HepG2 (cell line): ENCODE data around the gene TRIM37. TPM values are rescaled to one million over a fixed set of nuclear protein-coding genes. Genes with fewer than 3 reads are reported as not detected.

ENCODE experiments used
- ATAC-seq: fragments of 200-7000 bp; cut with Tn5 transposase; 3 replicates; pipeline ENCODE4 v1.9.1; 2020; ENCODE audit warnings: mild to moderate bottlenecking, moderate library complexity
- BruUV-seq: library from RNA; stranded (reverse); fragments of 400-500 nt; replicated peaks from 2 replicates; lab custom pipeline; 2021; lab: Mats Ljungman, UMichigan
- CTCF ChIA-PET: fragments of 300-600 bp; formaldehyde crosslinking; extraction: SDS; loops from one replicate; lab custom pipeline; 2021; ENCODE audit warnings: low total read pairs, inconsistent platforms, low intra/inter-chr PET ratio; lab: Yijun Ruan, JAX
- POLR2A ChIA-PET: fragments of 350-600 bp; sonication (Branson Sonifier 250); formaldehyde crosslinking; loops from one replicate; lab custom pipeline; 2020; ENCODE audit warnings: antibody characterized with exemption, inconsistent platforms; lab: Yijun Ruan, JAX
- DNase-seq: peaks from one replicate; pipeline ENCODE4 v3.0.0-alpha.2; 2015; ENCODE audit warnings: low spot score
- FAIRE-seq: peaks from 3 replicates; lab custom pipeline; 2011; peaks lifted over from hg19 to GRCh38; lab: Jason Lieb, UNC
- H2AFZ ChIP-seq: one replicate; pipeline ENCODE4 v1.6.1; 2011; ENCODE audit warnings: low read length, inconsistent platforms
- H3K27ac ChIP-seq: fragments of 300-600 bp; 3 replicates; pipeline ENCODE4 v1.8.0; 2011; ENCODE audit warnings: mixed run types, mild to moderate bottlenecking, mixed read lengths, low read length, inconsistent platforms; ENCODE audit not compliant: insufficient read depth; ENCODE audit errors: extremely low read length
- H3K27me3 ChIP-seq, 2 experiments: fragments of 200-600 bp in 1 of 2; 2 replicates in 1 of 2; 3 replicates in 1 of 2; pipeline versions ENCODE4 v1.6.0 to v1.8.0; 2011; ENCODE audit warnings: low read length in 2 of 2, mild to moderate bottlenecking in 2 of 2, moderate library complexity in 2 of 2, inconsistent platforms in 1 of 2; ENCODE audit not compliant: insufficient read depth in 2 of 2, control insufficient read depth in 1 of 2
- H3K36me3 ChIP-seq, 2 experiments: fragments of 200-600 bp in 1 of 2; replicated peaks in 1 of 2; 2 replicates in 1 of 2; 3 replicates in 1 of 2; pipeline versions ENCODE4 v1.5.1 to v1.8.0; 2011; ENCODE audit warnings: low read length in 2 of 2, inconsistent platforms in 1 of 2; ENCODE audit not compliant: insufficient read depth in 2 of 2, control insufficient read depth in 1 of 2
- H3K4me1 ChIP-seq: 2 replicates; pipeline ENCODE4 v1.5.1; 2012; ENCODE audit warnings: low read length, inconsistent platforms; ENCODE audit not compliant: insufficient read depth
- H3K4me2 ChIP-seq: 2 replicates; pipeline ENCODE4 v1.6.0; 2011; ENCODE audit warnings: low read depth, low read length, inconsistent platforms
- H3K4me3 ChIP-seq, 3 experiments: fragments of 200-600 bp in 1 of 3; sonication (generic), shearing (Covaris generic) in 1 of 3; replicated peaks in 1 of 3; 2 replicates each; pipeline ENCODE4 v1.5.1; 2011 to 2016; ENCODE audit warnings: low read length in 3 of 3, inconsistent platforms in 2 of 3, low read depth in 2 of 3, mild to moderate bottlenecking in 2 of 3, control low read depth in 1 of 3, mixed read lengths in 1 of 3; ENCODE audit not compliant: insufficient read depth in 1 of 3
- H3K79me2 ChIP-seq: one replicate; pipeline ENCODE4 v1.6.1; 2011; ENCODE audit warnings: low read length, inconsistent platforms; ENCODE audit not compliant: insufficient read depth
- H3K9ac ChIP-seq: 2 replicates; pipeline ENCODE4 v1.6.0; 2011; ENCODE audit warnings: mild to moderate bottlenecking, low read depth, low read length, inconsistent platforms; ENCODE audit not compliant: insufficient read depth
- H3K9me3 ChIP-seq: 2 replicates; pipeline ENCODE4 v1.5.1; 2012; ENCODE audit warnings: mild to moderate bottlenecking, low read length
- H4K20me1 ChIP-seq: 2 replicates; pipeline ENCODE4 v1.6.0; 2011; ENCODE audit warnings: inconsistent platforms, mild to moderate bottlenecking, low read length, moderate library complexity; ENCODE audit not compliant: insufficient read depth
- BCL6 ChIP-seq: IDR thresholded peaks from 2 replicates; pipeline ENCODE4 v1.6.1; 2016; ENCODE audit warnings: missing genetic modification reagents, missing compliant biosample characterization
- CBX5 ChIP-seq: sonication (generic); formaldehyde crosslinking; IDR thresholded peaks from 2 replicates; pipeline ENCODE4 v1.4.0; 2020; ENCODE audit warnings: missing genetic modification reagents, borderline replicate concordance
- ELF4 ChIP-seq: sonication (generic); formaldehyde crosslinking; IDR thresholded peaks from 2 replicates; pipeline ENCODE4 v1.5.0; 2020; ENCODE audit warnings: missing genetic modification reagents, mild to moderate bottlenecking, moderate library complexity, borderline replicate concordance
- NFYC ChIP-seq: IDR thresholded peaks from 2 replicates; pipeline ENCODE4 v1.6.1; 2016; ENCODE audit warnings: missing genetic modification reagents, missing compliant biosample characterization
- PCBP1 ChIP-seq: fragments of 200-400 bp; formaldehyde crosslinking; IDR thresholded peaks from 2 replicates; pipeline ENCODE4 v1.6.1; 2017; ENCODE audit warnings: mild to moderate bottlenecking, low read depth, low read length, borderline replicate concordance
- RFXANK ChIP-seq: IDR thresholded peaks from 2 replicates; pipeline ENCODE4 v1.6.1; 2016
- TFDP1 ChIP-seq: IDR thresholded peaks from 2 replicates; pipeline ENCODE4 v1.6.1; 2016; ENCODE audit warnings: missing compliant biosample characterization, missing genetic modification reagents, borderline replicate concordance
- THAP8 ChIP-seq: sonication (generic); formaldehyde crosslinking; IDR thresholded peaks from 2 replicates; pipeline ENCODE4 v1.5.1; 2020; ENCODE audit warnings: missing genetic modification reagents, mild to moderate bottlenecking, borderline replicate concordance
- ZNF121 ChIP-seq: sonication (generic); formaldehyde crosslinking; IDR thresholded peaks from 2 replicates; pipeline ENCODE4 v1.5.0; 2020; ENCODE audit warnings: mild to moderate bottlenecking, missing genetic modification reagents
- ZNF143 ChIP-seq: sonication (generic); formaldehyde crosslinking; IDR thresholded peaks from 2 replicates; pipeline ENCODE4 v1.4.0; 2020; ENCODE audit warnings: missing genetic modification reagents
- ZNF691 ChIP-seq: sonication (generic); formaldehyde crosslinking; IDR thresholded peaks from 2 replicates; pipeline ENCODE4 v1.4.0; 2020; ENCODE audit warnings: missing genetic modification reagents, low read depth, mild to moderate bottlenecking, borderline replicate concordance
- ZNF770 ChIP-seq: sonication (generic); formaldehyde crosslinking; IDR thresholded peaks from 2 replicates; pipeline ENCODE4 v1.5.0; 2020; ENCODE audit warnings: mild to moderate bottlenecking, missing genetic modification reagents
- WGBS: methylation state at CpG from one replicate; pipeline ENCODE4 v1.1.6; 2017; ENCODE audit warnings: low lambda C conversion rate; 5-methylcytosine and 5-hydroxymethylcytosine counted together
- in situ Hi-C: cut with HindIII; loops from 2 replicates; pipeline ENCODE4 v1.10.0; 2017; ENCODE audit warnings: low pct_unique_long_range_greater_than_20kb; ENCODE audit not compliant: extremely low pct_ligation_motif_present
- intact Hi-C: fragments of 100-400 bp; cut with micrococcal nuclease; formaldehyde crosslinking; loops from one replicate; pipeline ENCODE4 v1.10.0; 2022; ENCODE audit not compliant: unreplicated experiment
- polyA plus RNA-seq, 8 experiments: library from polyadenylated mRNA; depleted of rRNA in 3 of 8; stranded (reverse) in 7 of 8; unstranded in 1 of 8; fragments of >200 nt; fragmentation: Illumina TruSeq in 4 of 8; extraction: Trizol in 4 of 8; gene quantifications; 2 replicates each; pipeline versions ENCODE4 v1.2.1 to v1.2.3, GENCODE V29; 2011 to 2016; ENCODE audit warnings: low read depth in 4 of 8, missing spikeins in 1 of 8, mixed read lengths in 1 of 8; ENCODE audit not compliant: insufficient read depth in 1 of 8
- total RNA-seq, 5 experiments: library from RNA; depleted of rRNA; stranded (reverse); fragments of >200 nt; fragmentation: Illumina TruSeq; extraction: Trizol; gene quantifications; 2 replicates each; pipeline ENCODE4 v1.2.3, GENCODE V29; 2016; ENCODE audit warnings: low read depth in 1 of 5

Gene TRIM37
- total and polyA plus RNA-seq, 2 of the 13 experiments (the other 11 are each of a cell fraction or from before 2014, with no cell fraction given), result 12.4 to 39.1 TPM

GRCh38 chr17:59139939-59140338, 33.3 kb upstream of the TRIM37 start:
- Histone ChIP-seq H4K20me1 (no peaks in the 10 kb centered on the region), H3K4me1 (peaks cover 17% of the 10 kb centered on the region), H2AFZ (no peak overlapping the region), H3K27ac (no peak overlapping the region), H3K4me3 (no peak overlapping the region), H3K9ac (no peak overlapping the region), H3K36me3 (peaks cover 3 to 4% of the 10 kb centered on the region in 2 experiments; a peak in 2 of 5 replicates), H3K4me2 (no peak overlapping the region), H3K27me3 (no peaks in the 10 kb centered on the region), H3K79me2 (peaks cover 81% of the 10 kb centered on the region), H3K9me3 (no peaks in the 10 kb centered on the region)
- TF ChIP-seq CBX5 (CRISPR knock-in tag) (no peak), ELF4 (CRISPR knock-in tag) (no peak), ZNF691 (no peak), BCL6 (no peak), RFXANK (CRISPR knock-in tag) (no peak), PCBP1 (no peak), THAP8 (no peak), ZNF770 (CRISPR knock-in tag) (no peak), ZNF121 (CRISPR knock-in tag) (no peak), NFYC (CRISPR knock-in tag) (no peak), TFDP1 (no peak), ZNF143 (CRISPR knock-in tag) (no peak)
- CTCF ChIA-PET, result no interaction called here
- intact Hi-C loops, result no loop called here
- DNase-seq (no peak), ATAC-seq (no peak), FAIRE-seq (no peak)
- WGBS, result 95% methylated on average over 4 of the region's 4 CpGs
- POLR2A ChIA-PET, result no interaction called here
- in situ Hi-C loops, result no loop called here
- no TSS peak for BruUV-seq
